Activated naive CD4-positive, alpha-beta T cell treated with anti-CD3 and anti-CD28 coated beads, Interleukin-2, amount 50 U/mL, for 24 hours (primary cell): Measurements from ENCODE around the gene PDZRN4.

Source experiments
- H3K27ac Mint-ChIP-seq: one replicate; pipeline ENCODE4 v1.8.0; 2021; ENCODE audit warnings: mild to moderate bottlenecking, mixed read lengths
- H3K27me3 Mint-ChIP-seq: one replicate; pipeline ENCODE4 v1.8.0; 2021; ENCODE audit warnings: mixed read lengths
- H3K36me3 Mint-ChIP-seq: one replicate; pipeline ENCODE4 v1.8.0; 2021; ENCODE audit warnings: mixed read lengths
- H3K4me1 Mint-ChIP-seq: one replicate; pipeline ENCODE4 v1.8.0; 2021; ENCODE audit warnings: mixed read lengths
- H3K4me3 Mint-ChIP-seq: one replicate; pipeline ENCODE4 v1.8.0; 2021; ENCODE audit warnings: mild to moderate bottlenecking, mixed read lengths
- H3K9me3 Mint-ChIP-seq: one replicate; pipeline ENCODE4 v1.8.0; 2021; ENCODE audit warnings: mixed read lengths

Gene PDZRN4

GRCh38 chr12:41348198-41348597 lies 160.1 kb downstream of the PDZRN4 start:
- Mint-ChIP-seq H3K36me3 (no peaks in the 10 kb centered on the region), H3K4me1 (no peaks in the 10 kb centered on the region), H3K9me3 (peaks cover 10% of the 10 kb centered on the region), H3K4me3 (no peak overlapping the region), H3K27ac (no peak overlapping the region), H3K27me3 (no peaks in the 10 kb centered on the region)

GRCh38 chr12:41356181-41356580 lies 168.1 kb downstream of the PDZRN4 start:
- Mint-ChIP-seq H3K9me3 (peaks cover 4% of the 10 kb centered on the region), H3K27ac (no peak overlapping the region), H3K4me3 (no peak overlapping the region), H3K4me1 (no peaks in the 10 kb centered on the region), H3K27me3 (no peaks in the 10 kb centered on the region), H3K36me3 (no peaks in the 10 kb centered on the region)

GRCh38 chr12:41361738-41362137 lies 173.6 kb downstream of the PDZRN4 start:
- H3K4me3 Mint-ChIP-seq = no peak overlapping the region
- H3K27ac Mint-ChIP-seq = no peak overlapping the region
- no peaks in the 10 kb centered on the region for H3K4me1 Mint-ChIP-seq
- no peaks in the 10 kb centered on the region for H3K36me3 Mint-ChIP-seq
- no peaks in the 10 kb centered on the region for H3K9me3 Mint-ChIP-seq
- H3K27me3 Mint-ChIP-seq = no peaks in the 10 kb centered on the region

- Mint-ChIP-seq H3K36me3 (no peaks in the 10 kb centered on the region), H3K9me3 (no peaks in the 10 kb centered on the region), H3K27me3 (no peaks in the 10 kb centered on the region), H3K4me1 (no peaks in the 10 kb centered on the region), H3K4me3 (no peak overlapping the region), H3K27ac (no peak overlapping the region)
Observed at GRCh38 chr12:41362510-41362909, 174.4 kb downstream of the PDZRN4 start.

DNA sequence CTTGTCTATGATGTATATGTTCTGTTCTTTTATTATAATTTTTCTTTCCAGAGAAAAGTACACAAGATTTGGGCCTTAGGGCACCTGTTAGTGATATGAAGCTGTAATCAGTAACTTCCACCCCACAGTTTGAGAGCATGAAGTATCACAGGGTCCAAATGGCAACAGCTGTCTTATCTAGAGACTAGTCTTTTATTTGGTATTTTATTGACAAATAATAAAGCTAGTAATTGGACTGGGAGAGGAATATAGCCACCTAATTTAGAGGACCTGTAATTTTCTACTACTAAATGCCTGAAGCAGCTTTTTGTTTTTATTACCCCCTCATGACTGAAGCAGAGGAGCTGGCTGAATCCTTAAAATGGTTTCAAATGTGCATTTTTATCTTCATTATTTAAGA lies 174.8 kb downstream of the PDZRN4 start:
- Mint-ChIP-seq H3K27me3 (no peaks in the 10 kb centered on the region), H3K9me3 (no peaks in the 10 kb centered on the region), H3K4me3 (no peak overlapping the region), H3K27ac (no peak overlapping the region), H3K36me3 (no peaks in the 10 kb centered on the region), H3K4me1 (no peaks in the 10 kb centered on the region)

GRCh38 chr12:41364211-41364610 lies 176.1 kb downstream of the PDZRN4 start:
- Mint-ChIP-seq H3K9me3 (no peaks in the 10 kb centered on the region), H3K4me3 (no peak overlapping the region), H3K4me1 (no peaks in the 10 kb centered on the region), H3K27me3 (no peaks in the 10 kb centered on the region), H3K36me3 (no peaks in the 10 kb centered on the region), H3K27ac (no peak overlapping the region)

- no peaks in the 10 kb centered on the region for H3K27me3 Mint-ChIP-seq
- no peak overlapping the region for H3K4me3 Mint-ChIP-seq
- H3K4me1 Mint-ChIP-seq = no peaks in the 10 kb centered on the region
- H3K9me3 Mint-ChIP-seq = no peaks in the 10 kb centered on the region
- H3K27ac Mint-ChIP-seq = no peak overlapping the region
- no peaks in the 10 kb centered on the region for H3K36me3 Mint-ChIP-seq
Observed at GRCh38 chr12:41365653-41366171, 177.6 kb downstream of the PDZRN4 start.

- Mint-ChIP-seq H3K4me3 (no peak overlapping the region), H3K36me3 (no peaks in the 10 kb centered on the region), H3K9me3 (no peaks in the 10 kb centered on the region), H3K27me3 (no peaks in the 10 kb centered on the region), H3K27ac (no peak overlapping the region), H3K4me1 (no peaks in the 10 kb centered on the region)
Observed at GRCh38 chr12:41367726-41368405, 179.7 kb downstream of the PDZRN4 start.

DNA sequence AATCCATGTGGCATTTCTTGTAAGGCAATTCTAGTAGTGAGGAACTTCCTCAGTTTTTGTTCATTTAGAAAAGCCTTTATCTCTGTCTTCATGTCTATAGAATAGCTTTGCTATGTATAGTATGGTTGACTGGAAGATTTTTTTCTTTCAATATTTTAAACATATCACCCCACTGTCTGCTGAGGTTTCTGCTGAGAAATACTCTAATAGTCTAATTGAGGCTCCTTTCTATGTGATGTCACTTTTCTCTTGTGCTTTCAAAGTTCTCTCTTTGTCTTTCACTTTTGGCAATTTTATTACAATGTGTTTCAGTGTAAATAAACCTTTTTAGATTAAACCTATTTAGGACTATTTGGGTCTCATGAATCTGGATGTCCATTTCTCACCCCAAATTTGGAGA lies 192.8 kb downstream of the PDZRN4 start:
- H3K27me3 Mint-ChIP-seq = no peaks in the 10 kb centered on the region
- H3K9me3 Mint-ChIP-seq = peaks cover 7% of the 10 kb centered on the region
- H3K27ac Mint-ChIP-seq = no peak overlapping the region
- H3K36me3 Mint-ChIP-seq = no peaks in the 10 kb centered on the region
- H3K4me3 Mint-ChIP-seq = no peak overlapping the region
- H3K4me1 Mint-ChIP-seq = no peaks in the 10 kb centered on the region

GRCh38 chr12:41402801-41403200 lies 214.7 kb downstream of the PDZRN4 start:
- no peaks in the 10 kb centered on the region for H3K36me3 Mint-ChIP-seq
- H3K4me3 Mint-ChIP-seq = no peak overlapping the region
- no peak overlapping the region for H3K27ac Mint-ChIP-seq
- no peaks in the 10 kb centered on the region for H3K4me1 Mint-ChIP-seq
- H3K27me3 Mint-ChIP-seq = no peaks in the 10 kb centered on the region
- peaks cover 5% of the 10 kb centered on the region for H3K9me3 Mint-ChIP-seq

GRCh38 chr12:41407232-41407799 lies 219.2 kb downstream of the PDZRN4 start:
- Mint-ChIP-seq H3K4me1 (no peaks in the 10 kb centered on the region), H3K27me3 (no peaks in the 10 kb centered on the region), H3K36me3 (no peaks in the 10 kb centered on the region), H3K4me3 (no peak overlapping the region), H3K9me3 (peaks cover 5% of the 10 kb centered on the region), H3K27ac (no peak overlapping the region)

GRCh38 chr12:41409628-41410027 lies 221.5 kb downstream of the PDZRN4 start:
- no peak overlapping the region for H3K27ac Mint-ChIP-seq
- no peaks in the 10 kb centered on the region for H3K36me3 Mint-ChIP-seq
- H3K9me3 Mint-ChIP-seq = no peaks in the 10 kb centered on the region
- no peaks in the 10 kb centered on the region for H3K4me1 Mint-ChIP-seq
- H3K27me3 Mint-ChIP-seq = no peaks in the 10 kb centered on the region
- H3K4me3 Mint-ChIP-seq = no peak overlapping the region

DNA sequence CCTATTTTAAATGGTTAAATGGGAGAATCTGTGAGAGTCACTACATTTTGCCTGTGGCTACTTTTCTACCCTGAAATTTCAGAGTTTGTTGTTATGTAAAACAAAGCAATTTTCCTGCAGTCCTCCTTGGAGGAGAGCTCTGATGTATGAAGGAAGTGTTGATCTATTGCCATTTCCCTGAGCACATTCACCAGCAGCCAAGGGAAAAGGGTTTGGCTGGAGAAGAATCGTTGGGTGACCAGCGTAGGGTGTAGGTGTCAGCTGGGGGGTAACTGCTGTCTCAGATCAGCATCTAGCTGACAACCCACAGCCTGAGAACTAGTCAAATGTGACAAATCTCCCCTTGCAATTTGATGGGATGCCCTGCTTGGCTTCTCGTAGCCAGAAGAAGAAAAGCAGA lies 230.5 kb downstream of the PDZRN4 start:
- Mint-ChIP-seq H3K4me1 (no peaks in the 10 kb centered on the region), H3K27me3 (peaks cover 2% of the 10 kb centered on the region), H3K9me3 (no peaks in the 10 kb centered on the region), H3K36me3 (no peaks in the 10 kb centered on the region), H3K27ac (no peak overlapping the region), H3K4me3 (no peak overlapping the region)

- Mint-ChIP-seq H3K4me3 (no peak overlapping the region), H3K9me3 (no peaks in the 10 kb centered on the region), H3K27me3 (peaks cover 2% of the 10 kb centered on the region), H3K36me3 (no peaks in the 10 kb centered on the region), H3K27ac (no peak overlapping the region), H3K4me1 (no peaks in the 10 kb centered on the region)
Observed at GRCh38 chr12:41419131-41419893, 231.2 kb downstream of the PDZRN4 start.

DNA sequence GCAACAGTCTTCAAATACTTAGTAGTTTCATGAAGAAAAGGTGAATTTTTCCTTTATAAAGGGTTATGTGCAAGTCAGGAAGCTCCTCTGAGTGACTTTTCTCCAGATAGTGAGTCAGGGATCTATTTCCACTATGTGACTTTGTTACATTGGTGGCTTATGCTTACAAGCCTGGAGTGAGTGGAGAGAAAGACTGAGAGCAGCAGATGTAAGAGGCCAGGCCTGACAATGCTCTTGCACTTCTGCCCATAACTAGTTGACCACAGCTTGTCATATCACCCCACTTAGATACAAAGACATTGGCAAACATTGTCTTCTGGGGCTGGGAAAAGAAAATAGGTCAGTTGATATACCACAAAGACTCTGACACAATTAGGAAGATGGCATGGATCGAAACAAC lies 236.5 kb downstream of the PDZRN4 start:
- Mint-ChIP-seq H3K36me3 (no peaks in the 10 kb centered on the region), H3K4me1 (no peaks in the 10 kb centered on the region), H3K9me3 (no peaks in the 10 kb centered on the region), H3K27me3 (peaks cover 2% of the 10 kb centered on the region), H3K4me3 (no peak overlapping the region), H3K27ac (no peak overlapping the region)

DNA sequence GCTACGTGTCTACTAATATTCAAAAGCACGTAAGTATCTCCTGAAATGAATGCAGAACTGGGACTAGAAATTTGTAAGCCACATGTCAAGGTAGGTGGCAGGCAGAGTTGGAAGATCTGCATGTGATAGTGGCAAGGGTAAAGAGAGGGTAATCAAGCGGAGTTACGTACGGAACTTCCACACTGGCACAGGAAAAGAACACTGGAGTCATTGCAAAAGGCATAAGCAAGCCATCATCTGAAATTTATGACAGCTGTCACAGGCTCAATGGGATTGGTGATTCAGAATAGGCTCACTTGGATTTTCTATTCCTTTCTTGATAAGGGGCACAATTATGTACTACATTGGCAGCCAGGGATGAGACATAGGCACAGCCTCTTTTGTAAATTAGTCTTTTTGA lies 245.3 kb downstream of the PDZRN4 start:
- Mint-ChIP-seq H3K36me3 (no peaks in the 10 kb centered on the region), H3K27me3 (peaks cover 1% of the 10 kb centered on the region), H3K4me3 (no peak overlapping the region), H3K4me1 (no peaks in the 10 kb centered on the region), H3K27ac (no peak overlapping the region), H3K9me3 (no peaks in the 10 kb centered on the region)
